ENCODE results near the gene GFRA1. TPM values are rescaled to one million over a fixed set of nuclear protein-coding genes. Genes with fewer than 3 reads are reported as not detected.
A peak's percentile ranks its signal among the peaks of the same experiment; 100 is the strongest.
"Not testable (repeated sequence)": the region's sequence is repeated elsewhere in the genome, so short reads cannot be mapped to it uniquely, and the experiment has no call there.

GFRA1 gene
- total RNA-seq, 4 donors from 2014 or later: 1.8 to 21.4 (median 12.1) TPM

DNA sequence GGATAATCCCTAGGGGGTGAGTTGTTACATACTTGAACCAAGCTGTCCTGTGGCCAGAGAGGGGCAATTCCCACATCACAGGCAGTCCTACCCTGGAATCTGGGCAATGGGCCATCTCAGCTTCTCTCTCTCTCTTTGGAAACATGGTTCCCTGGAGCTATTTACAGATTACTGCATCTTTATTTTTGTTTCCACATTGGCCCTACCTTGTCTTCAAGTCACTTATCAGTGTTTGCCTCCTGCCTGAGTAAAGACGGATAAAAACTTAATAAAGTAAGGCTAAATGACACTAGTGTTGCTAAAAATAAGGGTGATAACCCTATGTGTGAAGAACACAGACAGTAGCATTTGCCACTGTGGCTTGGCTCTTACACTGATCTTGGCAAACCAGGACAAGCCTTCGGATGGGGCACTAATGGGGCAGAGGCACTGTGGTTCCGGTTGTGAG is 228.2 kb downstream of the GFRA1 start:
- H3K27me3 ChIP-seq: no peaks in the 10 kb centered on the region
- H3K4me1 ChIP-seq: no peaks in the 10 kb centered on the region
- DNase-seq: no peak
- H3K27ac ChIP-seq: no peak overlapping the region
- H3K4me3 ChIP-seq: no peak overlapping the region
- H3K9me3 ChIP-seq: no peaks in the 10 kb centered on the region
- H3K36me3 ChIP-seq: no peaks in the 10 kb centered on the region
- TF ChIP-seq, protein P1, sequence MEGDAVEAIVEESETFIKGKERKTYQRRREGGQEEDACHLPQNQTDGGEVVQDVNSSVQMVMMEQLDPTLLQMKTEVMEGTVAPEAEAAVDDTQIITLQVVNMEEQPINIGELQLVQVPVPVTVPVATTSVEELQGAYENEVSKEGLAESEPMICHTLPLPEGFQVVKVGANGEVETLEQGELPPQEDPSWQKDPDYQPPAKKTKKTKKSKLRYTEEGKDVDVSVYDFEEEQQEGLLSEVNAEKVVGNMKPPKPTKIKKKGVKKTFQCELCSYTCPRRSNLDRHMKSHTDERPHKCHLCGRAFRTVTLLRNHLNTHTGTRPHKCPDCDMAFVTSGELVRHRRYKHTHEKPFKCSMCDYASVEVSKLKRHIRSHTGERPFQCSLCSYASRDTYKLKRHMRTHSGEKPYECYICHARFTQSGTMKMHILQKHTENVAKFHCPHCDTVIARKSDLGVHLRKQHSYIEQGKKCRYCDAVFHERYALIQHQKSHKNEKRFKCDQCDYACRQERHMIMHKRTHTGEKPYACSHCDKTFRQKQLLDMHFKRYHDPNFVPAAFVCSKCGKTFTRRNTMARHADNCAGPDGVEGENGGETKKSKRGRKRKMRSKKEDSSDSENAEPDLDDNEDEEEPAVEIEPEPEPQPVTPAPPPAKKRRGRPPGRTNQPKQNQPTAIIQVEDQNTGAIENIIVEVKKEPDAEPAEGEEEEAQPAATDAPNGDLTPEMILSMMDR (IDR thresholded peaks at IDR 0.05): no peak
- TF ChIP-seq POLR2A (IDR thresholded peaks at IDR 0.05): no peak

DNA sequence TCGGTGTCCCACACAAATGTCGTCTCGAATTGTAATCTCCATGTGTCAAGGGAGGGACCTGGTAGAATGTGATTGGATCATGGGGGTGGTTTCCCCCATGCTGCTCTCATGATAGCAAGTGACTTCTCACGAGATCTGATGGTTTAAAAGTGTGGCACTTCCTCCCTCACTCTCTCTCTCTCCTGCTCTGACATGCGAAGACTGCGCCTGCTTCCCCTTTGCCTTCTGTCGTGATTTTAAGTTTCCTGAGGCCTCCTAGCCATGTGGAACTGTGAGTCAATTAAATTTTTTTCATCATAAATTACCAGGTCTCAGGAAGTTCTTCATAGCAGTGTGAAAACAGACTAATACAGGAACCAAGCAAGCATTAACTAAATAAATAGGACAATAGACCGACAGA is 229.1 kb downstream of the GFRA1 start:
- Histone ChIP-seq H3K27ac (no peak overlapping the region), H3K9me3 (no peaks in the 10 kb centered on the region), H3K4me3 (no peak overlapping the region), H3K36me3 (no peaks in the 10 kb centered on the region), H3K27me3 (no peaks in the 10 kb centered on the region), H3K4me1 (no peaks in the 10 kb centered on the region)
- DNase-seq: no peak
- TF ChIP-seq POLR2A (IDR thresholded peaks at IDR 0.05): no peak
- TF ChIP-seq, protein P1 (IDR thresholded peaks at IDR 0.05): no peak

DNA sequence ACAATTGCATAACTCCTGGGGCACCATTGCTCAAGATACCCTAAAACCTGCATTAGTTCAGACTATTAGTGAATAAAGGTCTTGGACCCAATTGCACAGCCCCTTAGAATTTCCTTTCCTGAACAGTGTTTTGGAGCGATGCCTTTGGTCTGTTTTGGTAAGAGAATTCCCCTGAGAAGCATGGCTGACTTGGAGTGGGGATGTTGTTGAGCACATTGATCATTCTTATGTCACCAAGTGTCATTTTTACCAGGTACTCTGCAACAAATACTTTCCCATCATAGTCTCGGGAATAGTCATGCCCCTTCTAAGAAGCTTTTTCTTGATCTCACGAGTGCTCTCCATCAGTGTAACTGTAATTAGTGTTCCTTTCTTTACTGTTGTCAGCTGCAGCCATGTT is 229.7 kb downstream of the GFRA1 start:
- no peaks in the 10 kb centered on the region for H3K9me3 ChIP-seq
- H3K27ac ChIP-seq: no peak overlapping the region
- H3K36me3 ChIP-seq: no peaks in the 10 kb centered on the region
- no peak for TF ChIP-seq POLR2A (IDR thresholded peaks at IDR 0.05)
- TF ChIP-seq, protein P1 (IDR thresholded peaks at IDR 0.05): no peak
- no peak overlapping the region for H3K4me3 ChIP-seq
- no peak for DNase-seq
- no peaks in the 10 kb centered on the region for H3K4me1 ChIP-seq
- H3K27me3 ChIP-seq: no peaks in the 10 kb centered on the region

DNA sequence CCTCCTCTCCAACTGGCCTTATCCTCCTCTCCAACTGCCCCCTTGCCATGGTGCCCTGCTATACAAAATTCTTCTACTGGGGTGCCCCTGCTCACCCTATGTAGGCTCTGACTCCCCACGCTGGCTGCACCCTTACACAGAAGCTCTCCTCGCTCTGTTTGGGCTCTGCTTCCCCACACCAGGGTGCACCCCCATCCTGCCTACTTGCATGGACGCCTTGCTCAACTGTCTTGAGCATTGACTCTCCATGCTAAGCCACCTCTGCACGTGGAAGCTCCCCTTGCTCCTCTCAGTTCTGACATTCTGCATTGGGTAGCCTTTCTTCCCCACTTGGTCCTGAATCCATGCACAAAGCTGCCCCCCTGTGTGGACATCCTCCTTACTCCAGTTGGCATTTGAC is 231.1 kb downstream of the GFRA1 start:
- H3K27me3 ChIP-seq: no peaks in the 10 kb centered on the region
- no peaks in the 10 kb centered on the region for H3K36me3 ChIP-seq
- no peak for TF ChIP-seq POLR2A (IDR thresholded peaks at IDR 0.05)
- TF ChIP-seq, protein P1 (IDR thresholded peaks at IDR 0.05): no peak
- H3K4me3 ChIP-seq: no peak overlapping the region
- no peaks in the 10 kb centered on the region for H3K4me1 ChIP-seq
- no peak for DNase-seq
- no peaks in the 10 kb centered on the region for H3K9me3 ChIP-seq
- H3K27ac ChIP-seq: no peak overlapping the region

DNA sequence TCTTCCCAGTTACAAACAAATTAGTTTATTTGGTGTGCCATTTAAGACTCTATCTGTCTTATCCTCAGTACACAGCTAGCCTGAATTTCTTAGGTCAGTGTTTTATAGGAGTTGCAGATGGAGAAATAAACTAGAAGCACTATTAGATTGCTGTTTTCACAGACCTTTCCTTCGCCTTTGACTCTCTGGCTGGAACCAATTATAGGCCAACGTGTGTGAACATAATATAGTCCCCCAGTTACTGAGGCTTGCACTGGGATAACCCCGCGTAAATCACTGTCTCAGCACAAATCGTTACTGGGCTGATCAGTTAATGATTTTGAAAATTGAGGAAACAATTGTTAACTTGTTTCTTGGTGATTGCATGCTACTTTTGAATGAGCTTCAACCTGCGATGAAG is 233.4 kb downstream of the GFRA1 start:
- H3K27ac ChIP-seq: no peak overlapping the region
- no peaks in the 10 kb centered on the region for H3K27me3 ChIP-seq
- H3K9me3 ChIP-seq: no peaks in the 10 kb centered on the region
- H3K4me1 ChIP-seq: no peaks in the 10 kb centered on the region
- H3K36me3 ChIP-seq: no peaks in the 10 kb centered on the region
- TF ChIP-seq, protein P1 (IDR thresholded peaks at IDR 0.05): no peak
- TF ChIP-seq POLR2A (IDR thresholded peaks at IDR 0.05): no peak
- no peak for DNase-seq
- no peak overlapping the region for H3K4me3 ChIP-seq

DNA sequence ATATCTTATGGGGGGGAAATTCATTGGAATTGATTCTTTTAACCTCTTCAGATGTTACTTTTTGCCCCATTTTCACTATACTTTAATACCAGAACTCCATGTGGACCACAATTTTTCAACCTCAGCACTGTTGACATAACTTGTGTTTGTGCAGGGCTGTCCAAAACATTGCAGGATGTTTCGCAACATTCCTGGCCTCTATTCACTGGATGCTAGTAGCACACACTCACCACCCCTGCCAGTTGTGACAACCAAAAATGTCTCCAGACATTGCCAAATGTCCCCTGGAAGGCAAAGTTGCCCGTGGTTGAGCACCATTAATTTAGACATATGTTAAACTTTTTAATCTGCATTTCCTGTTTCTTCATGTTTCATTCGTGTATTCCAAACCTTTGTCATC is 234.7 kb downstream of the GFRA1 start:
- no peaks in the 10 kb centered on the region for H3K9me3 ChIP-seq
- H3K4me3 ChIP-seq: no peak overlapping the region
- H3K27me3 ChIP-seq: no peaks in the 10 kb centered on the region
- DNase-seq: peak in 1 of 3 donors; percentile 61
- H3K36me3 ChIP-seq: no peaks in the 10 kb centered on the region
- H3K27ac ChIP-seq: no peak overlapping the region
- TF ChIP-seq POLR2A (IDR thresholded peaks at IDR 0.05): no peak
- TF ChIP-seq, protein P1 (IDR thresholded peaks at IDR 0.05): no peak
- no peaks in the 10 kb centered on the region for H3K4me1 ChIP-seq

DNA sequence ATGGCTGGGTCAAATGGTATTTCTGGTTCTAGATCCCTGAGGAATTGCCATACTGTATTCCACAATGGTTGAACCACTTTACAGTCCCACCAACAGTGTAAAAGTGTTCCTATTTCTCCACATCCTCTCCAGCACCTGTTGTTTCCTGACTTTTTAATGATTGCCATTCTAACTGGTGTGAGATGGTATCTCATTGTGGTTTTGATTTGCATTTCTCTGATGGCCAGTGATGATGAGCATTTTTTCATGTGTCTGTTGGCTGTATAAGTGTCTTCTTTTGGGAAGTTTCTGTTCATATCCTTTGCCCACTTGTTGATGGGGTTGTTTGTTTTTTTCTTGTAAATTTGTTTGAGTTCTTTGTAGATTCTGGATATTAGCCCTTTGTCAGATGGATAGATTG is 237.6 kb downstream of the GFRA1 start:
- not testable (repeated sequence) for DNase-seq, H3K27ac ChIP-seq, H3K4me3 ChIP-seq, H3K27me3 ChIP-seq, H3K9me3 ChIP-seq, H3K36me3 ChIP-seq, H3K4me1 ChIP-seq

Measured in Peyer's patch (tissue), 4 donors.